SHP77 (cell line): ENCODE results near the gene NFE2L1.

Source experiments
- DNase-seq, 2 experiments: peaks; one replicate each; lab custom pipeline; 2025; lab: John Stamatoyannopoulos, UW

Gene NFE2L1

DNA sequence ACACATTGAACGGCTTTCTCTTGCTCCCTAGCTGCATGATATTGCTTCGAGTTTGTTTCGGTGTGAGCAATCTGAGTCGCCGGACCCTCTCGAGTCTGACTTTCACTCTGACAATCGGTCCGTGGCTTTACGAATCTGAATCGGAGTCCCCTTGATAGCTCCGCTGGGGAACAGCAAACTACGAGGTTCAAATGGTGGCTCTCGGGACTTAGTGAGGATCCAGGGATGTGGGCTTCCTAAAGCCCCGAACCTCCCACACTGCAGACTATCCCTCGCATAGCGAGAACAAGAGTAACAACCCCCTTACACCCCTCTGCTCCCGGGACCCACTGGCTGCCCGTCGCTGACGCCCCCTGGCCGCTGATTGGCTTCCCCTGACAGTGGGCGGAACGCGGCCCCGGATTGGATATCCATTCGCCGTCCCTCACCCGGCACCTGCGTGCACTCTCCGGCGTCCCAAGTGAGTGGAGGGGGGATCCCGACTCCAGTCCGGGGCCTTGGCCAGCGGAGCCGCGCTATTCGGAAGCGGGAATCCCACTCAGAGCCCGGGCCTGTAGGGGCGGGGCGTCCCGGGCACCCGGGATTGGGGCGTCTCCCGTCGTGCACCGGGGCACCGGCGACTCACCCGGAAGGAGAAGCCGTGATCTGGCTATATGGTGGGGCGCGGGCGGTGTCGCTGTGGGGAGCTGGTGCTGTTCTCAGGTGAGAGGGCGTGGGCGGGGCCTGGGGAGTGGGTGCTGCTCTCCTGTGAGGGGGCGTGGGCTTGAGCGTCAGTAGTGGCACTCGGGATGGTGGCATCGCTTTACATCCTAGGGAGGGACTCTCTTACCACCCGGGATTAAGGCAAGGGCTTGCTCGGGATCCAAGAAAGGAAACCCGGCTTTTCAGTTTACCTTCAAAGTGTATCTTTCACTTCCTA lies 59.2 kb downstream of the NFE2L1 start, which contains the start of gene SNX11:
SNX11 (plus strand) TSS at position 630 of the 919 bp plus-strand sequence. CDS start 4,278 bp downstream, outside the sequence.
- DNase-seq, result peak; percentile 96 to 99

DNA sequence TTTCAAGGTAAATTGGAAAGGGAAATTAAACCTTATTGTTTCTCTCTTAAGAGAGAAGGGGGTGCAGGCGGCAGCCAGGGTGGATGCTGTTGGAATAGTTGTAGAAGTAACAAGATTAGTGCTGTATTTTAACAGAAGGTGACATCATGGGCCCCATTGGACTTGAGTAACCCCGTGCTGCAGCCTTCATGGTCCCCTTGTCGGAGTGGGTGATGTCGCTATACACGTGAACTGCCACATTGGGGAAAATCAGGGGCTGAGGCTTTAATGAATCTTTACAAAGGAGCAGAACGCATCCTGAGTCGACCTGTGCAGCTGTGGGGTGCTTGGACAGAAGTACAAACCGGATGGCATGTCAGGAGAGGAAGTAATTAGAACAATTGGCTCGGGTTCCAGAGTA lies 62.6 kb downstream of the NFE2L1 start:
- DNase-seq, result no peak
